H7 (cell line): Measurements from ENCODE around the gene CSF2. TPM values are rescaled to one million over a fixed set of nuclear protein-coding genes. Genes with fewer than 3 reads are reported as not detected.
"Not testable (repeated sequence)": the region's sequence is repeated elsewhere in the genome, so short reads cannot be mapped to it uniquely, and the experiment has no call there.

ENCODE experiments used
- DNase-seq: peaks from one replicate; pipeline ENCODE4 v3.0.0; 2012
- H3K27me3 ChIP-seq: 2 replicates; pipeline ENCODE4 v1.6.0; 2011; ENCODE audit warnings: mild to moderate bottlenecking, low read length; ENCODE audit not compliant: control insufficient read depth, insufficient read depth
- H3K36me3 ChIP-seq: replicated peaks from 2 replicates; pipeline ENCODE4 v1.5.1; 2011; ENCODE audit warnings: low read length; ENCODE audit not compliant: control insufficient read depth, insufficient read depth
- H3K4me3 ChIP-seq: 2 replicates; pipeline ENCODE4 v1.5.1; 2011; ENCODE audit warnings: low read depth, mild to moderate bottlenecking, control low read depth, low read length, moderate library complexity; ENCODE audit not compliant: insufficient read depth
- total RNA-seq: library from RNA; depleted of rRNA; stranded (reverse); fragments of >200 nt; shearing (Covaris generic); gene quantifications from 2 replicates; pipeline ENCODE4 v1.2.3, GENCODE V29; 2014; rRNA removed

CSF2 gene
- total RNA-seq, 1 experiment from 2014 or later: not detected

GRCh38 chr5:132110930-132111329, 37.3 kb downstream of the CSF2 start:
- H3K4me3 ChIP-seq: no peak overlapping the region
- no peaks in the 10 kb centered on the region for H3K36me3 ChIP-seq
- DNase-seq: no peak
- no peaks in the 10 kb centered on the region for H3K27me3 ChIP-seq

- no peaks in the 10 kb centered on the region for H3K36me3 ChIP-seq
- H3K4me3 ChIP-seq: no peak overlapping the region
- no peak for DNase-seq
- no peaks in the 10 kb centered on the region for H3K27me3 ChIP-seq
These were observed 38.5 kb downstream of the CSF2 start for GRCh38 chr5:132112111-132112510.

GRCh38 chr5:132114150-132115121, 40.8 kb downstream of the CSF2 start:
- H3K36me3 ChIP-seq: no peaks in the 10 kb centered on the region
- DNase-seq: no peak
- no peaks in the 10 kb centered on the region for H3K27me3 ChIP-seq
- H3K4me3 ChIP-seq: no peak overlapping the region

GRCh38 chr5:132115375-132115774, 41.8 kb downstream of the CSF2 start:
- Histone ChIP-seq H3K36me3 (no peaks in the 10 kb centered on the region), H3K27me3 (no peaks in the 10 kb centered on the region), H3K4me3 (no peak overlapping the region)

GRCh38 chr5:132116072-132116471, 42.5 kb downstream of the CSF2 start:
- Histone ChIP-seq H3K36me3 (no peaks in the 10 kb centered on the region), H3K27me3 (no peaks in the 10 kb centered on the region), H3K4me3 (no peak overlapping the region)
- DNase-seq: no peak

More at GRCh38 chr5:132115375-132115774, 41.8 kb downstream of the CSF2 start:
- no peak for DNase-seq

- not testable (repeated sequence) for H3K36me3 ChIP-seq, H3K27me3 ChIP-seq, H3K4me3 ChIP-seq, DNase-seq
These were observed 43.4 kb downstream of the CSF2 start for GRCh38 chr5:132116909-132117489.

GRCh38 chr5:132120717-132121116, 47.1 kb downstream of the CSF2 start:
- H3K36me3 ChIP-seq, H3K27me3 ChIP-seq, H3K4me3 ChIP-seq, DNase-seq: not testable (repeated sequence)

- not testable (repeated sequence) for H3K4me3 ChIP-seq, DNase-seq, H3K36me3 ChIP-seq, H3K27me3 ChIP-seq
These were observed 49.4 kb downstream of the CSF2 start for GRCh38 chr5:132122971-132123370.

- H3K36me3 ChIP-seq, DNase-seq, H3K27me3 ChIP-seq, H3K4me3 ChIP-seq: not testable (repeated sequence)
These were observed 50.0 kb downstream of the CSF2 start for GRCh38 chr5:132123578-132123977.

Other genes with a start within 250 kb of the CSF2 start
- gene MEIKIN, start 128.1 kb upstream of the CSF2 start, total RNA-seq: not detected in 2 replicates
- 0.28 and 0.85 TPM in 2 replicates for gene ACSL6, start 62.1 kb upstream of the CSF2 start, total RNA-seq
- not detected in 2 replicates for gene IL3, start 13.1 kb upstream of the CSF2 start, total RNA-seq
- 5.4 and 8.4 TPM in 2 replicates for gene P4HA2, start 154.1 kb downstream of the CSF2 start, total RNA-seq
- gene PDLIM4, start 183.9 kb downstream of the CSF2 start, total RNA-seq: 4.7 and 11.2 TPM in 2 replicates
- gene SLC22A4, start 220.6 kb downstream of the CSF2 start, total RNA-seq: 0.17 and 0.81 TPM in 2 replicates